Measurements from ENCODE around the gene GNA12.

- no peak for TF ChIP-seq MAZ (IDR thresholded peaks at IDR 0.05; ENCODE audit: borderline replicate concordance, low read depth, low read length)
- TF ChIP-seq CTCF (conservative IDR thresholded peaks at IDR 0.05; ENCODE audit: low read depth, low read length): no peak
- TF ChIP-seq RCOR1 (IDR thresholded peaks at IDR 0.05; ENCODE audit: insufficient replicate concordance, low read length): no peak
- TF ChIP-seq RAD21 (IDR thresholded peaks at IDR 0.05; ENCODE audit: low read length): no peak
These were observed 36.9 kb upstream of the GNA12 start for GRCh38 chr7:2880874-2881533.

All from IMR-90 (cell line).